ENCODE results near the gene PHLDA1. TPM values are rescaled to one million over a fixed set of nuclear protein-coding genes. Genes with fewer than 3 reads are reported as not detected.

The PHLDA1 gene
- total RNA-seq, 2 donors from 2014 or later, result 8.8 to 11.8 TPM

DNA sequence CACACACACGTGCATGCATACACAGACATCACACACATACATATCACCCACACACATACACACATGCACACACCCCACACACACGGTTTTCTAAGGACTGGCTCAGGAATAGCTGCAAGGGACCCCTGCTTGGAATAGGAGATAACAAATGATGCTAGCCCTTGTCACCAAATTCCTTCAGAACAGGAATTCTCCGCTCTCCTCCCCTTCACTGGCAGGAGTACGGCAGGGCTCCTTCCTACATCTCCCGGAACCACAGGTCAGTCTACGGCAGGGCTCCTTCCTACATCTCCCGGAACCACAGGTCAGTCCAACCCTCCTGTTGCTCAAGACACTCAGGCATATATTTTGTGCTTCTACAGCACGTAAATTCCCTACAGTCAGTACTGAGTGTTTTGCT lies 23.9 kb downstream of the PHLDA1 start:
- intact Hi-C loops (cut with DNase I), result no loop called here
- DNase-seq (ENCODE audit: low spot score), result no peak
- H3K36me3 ChIP-seq, result no peaks in the 10 kb centered on the region
- H3K27me3 ChIP-seq (replicated peaks; ENCODE audit: insufficient read depth), result no peaks in the 10 kb centered on the region
- no peaks in the 10 kb centered on the region for H3K9me3 ChIP-seq
- H3K4me3 ChIP-seq, result no peak overlapping the region
- H3K4me1 ChIP-seq (replicated peaks), result no peaks in the 10 kb centered on the region
- 92% methylated on average over 8 of the region's 8 CpGs for WGBS
- no peak overlapping the region for H3K27ac ChIP-seq
- TF ChIP-seq, protein P1, sequence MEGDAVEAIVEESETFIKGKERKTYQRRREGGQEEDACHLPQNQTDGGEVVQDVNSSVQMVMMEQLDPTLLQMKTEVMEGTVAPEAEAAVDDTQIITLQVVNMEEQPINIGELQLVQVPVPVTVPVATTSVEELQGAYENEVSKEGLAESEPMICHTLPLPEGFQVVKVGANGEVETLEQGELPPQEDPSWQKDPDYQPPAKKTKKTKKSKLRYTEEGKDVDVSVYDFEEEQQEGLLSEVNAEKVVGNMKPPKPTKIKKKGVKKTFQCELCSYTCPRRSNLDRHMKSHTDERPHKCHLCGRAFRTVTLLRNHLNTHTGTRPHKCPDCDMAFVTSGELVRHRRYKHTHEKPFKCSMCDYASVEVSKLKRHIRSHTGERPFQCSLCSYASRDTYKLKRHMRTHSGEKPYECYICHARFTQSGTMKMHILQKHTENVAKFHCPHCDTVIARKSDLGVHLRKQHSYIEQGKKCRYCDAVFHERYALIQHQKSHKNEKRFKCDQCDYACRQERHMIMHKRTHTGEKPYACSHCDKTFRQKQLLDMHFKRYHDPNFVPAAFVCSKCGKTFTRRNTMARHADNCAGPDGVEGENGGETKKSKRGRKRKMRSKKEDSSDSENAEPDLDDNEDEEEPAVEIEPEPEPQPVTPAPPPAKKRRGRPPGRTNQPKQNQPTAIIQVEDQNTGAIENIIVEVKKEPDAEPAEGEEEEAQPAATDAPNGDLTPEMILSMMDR (IDR thresholded peaks at IDR 0.05), result no peak
- TF ChIP-seq POLR2A (IDR thresholded peaks at IDR 0.05) (no peak), POLR2AphosphoS5 (IDR thresholded peaks at IDR 0.05) (no peak)

DNA sequence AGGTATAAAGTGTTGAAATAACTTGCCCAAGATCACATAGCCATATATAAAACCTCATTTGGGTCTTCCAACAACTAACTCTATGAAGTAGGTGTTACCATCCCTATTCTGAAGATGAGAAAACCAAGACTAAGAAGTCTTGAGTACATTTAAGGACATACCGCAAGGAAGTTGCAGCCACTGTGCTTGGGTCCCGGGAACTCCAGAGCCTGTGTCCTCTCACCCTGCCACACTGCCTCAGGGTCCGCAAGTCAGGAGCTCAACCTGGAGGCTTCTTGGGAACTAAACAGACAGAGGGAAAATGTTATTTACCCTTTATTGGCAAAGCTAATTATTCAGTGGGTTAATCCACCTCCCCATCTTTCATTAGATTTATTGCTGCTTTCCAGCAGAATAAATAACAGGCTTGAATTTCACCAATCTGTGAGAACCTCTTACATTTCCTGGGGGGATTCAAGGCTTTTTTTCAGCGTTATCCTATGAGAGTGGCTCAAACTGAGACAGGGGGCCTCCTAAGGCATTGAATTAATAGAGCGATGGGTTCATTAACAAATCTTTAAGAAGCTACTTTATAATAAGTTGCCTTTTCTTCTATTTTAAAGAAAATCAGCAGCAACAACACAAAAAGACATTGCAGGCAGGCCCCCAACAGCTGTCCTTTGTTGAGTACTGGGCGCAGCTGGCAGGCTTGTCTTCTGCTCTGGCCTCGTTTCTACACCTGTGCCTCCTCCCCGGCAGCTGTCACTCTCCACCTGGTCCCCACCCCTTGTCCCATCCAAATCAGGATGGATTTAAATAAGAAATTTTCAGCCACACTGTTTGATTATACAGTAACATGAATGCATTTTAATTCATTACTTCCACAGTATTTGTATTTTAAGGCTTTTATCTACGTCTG lies 25.3 kb downstream of the PHLDA1 start:
- TF ChIP-seq POLR2A (IDR thresholded peaks at IDR 0.05) (no peak), POLR2AphosphoS5 (IDR thresholded peaks at IDR 0.05) (no peak)
- TF ChIP-seq, protein P1 (IDR thresholded peaks at IDR 0.05), result no peak
- intact Hi-C loops (cut with DNase I), result no loop called here

DNA sequence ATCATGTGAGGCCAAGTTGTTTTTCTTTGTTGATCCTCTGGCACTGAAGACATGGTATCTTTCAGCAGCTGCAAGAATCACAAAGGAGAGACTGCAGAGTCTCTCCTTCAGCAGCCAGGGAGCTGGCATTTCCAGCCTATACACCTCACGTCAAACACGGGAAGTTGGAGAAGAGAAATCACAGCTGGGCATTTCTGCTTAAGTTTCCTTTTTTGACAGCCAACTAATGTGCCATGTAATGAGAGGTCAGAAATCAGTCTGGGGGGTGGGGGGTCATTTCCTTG lies 28.3 kb downstream of the PHLDA1 start:
- TF ChIP-seq, protein P1 (IDR thresholded peaks at IDR 0.05), result no peak
- TF ChIP-seq POLR2A (IDR thresholded peaks at IDR 0.05) (no peak), POLR2AphosphoS5 (IDR thresholded peaks at IDR 0.05) (no peak)
- Histone ChIP-seq H3K27ac (no peak overlapping the region), H3K4me1 (replicated peaks) (no peaks in the 10 kb centered on the region), H3K9me3 (no peaks in the 10 kb centered on the region), H3K4me3 (no peak overlapping the region), H3K36me3 (no peaks in the 10 kb centered on the region), H3K27me3 (replicated peaks; ENCODE audit: insufficient read depth) (no peaks in the 10 kb centered on the region)
- DNase-seq (ENCODE audit: low spot score), result no peak
- intact Hi-C loops (cut with DNase I), result no loop called here
- WGBS, result 41% methylated on average over 2 of the region's 2 CpGs

More for the DNA sequence above, 25.3 kb downstream of the PHLDA1 start:
- no peaks in the 10 kb centered on the region for H3K4me1 ChIP-seq (replicated peaks)
- 72% methylated on average over 9 of the region's 9 CpGs for WGBS
- H3K27ac ChIP-seq, result no peak overlapping the region
- no peak for DNase-seq (ENCODE audit: low spot score)
- H3K9me3 ChIP-seq, result no peaks in the 10 kb centered on the region
- H3K36me3 ChIP-seq, result no peaks in the 10 kb centered on the region
- H3K4me3 ChIP-seq, result no peak overlapping the region
- no peaks in the 10 kb centered on the region for H3K27me3 ChIP-seq (replicated peaks; ENCODE audit: insufficient read depth)

DNA sequence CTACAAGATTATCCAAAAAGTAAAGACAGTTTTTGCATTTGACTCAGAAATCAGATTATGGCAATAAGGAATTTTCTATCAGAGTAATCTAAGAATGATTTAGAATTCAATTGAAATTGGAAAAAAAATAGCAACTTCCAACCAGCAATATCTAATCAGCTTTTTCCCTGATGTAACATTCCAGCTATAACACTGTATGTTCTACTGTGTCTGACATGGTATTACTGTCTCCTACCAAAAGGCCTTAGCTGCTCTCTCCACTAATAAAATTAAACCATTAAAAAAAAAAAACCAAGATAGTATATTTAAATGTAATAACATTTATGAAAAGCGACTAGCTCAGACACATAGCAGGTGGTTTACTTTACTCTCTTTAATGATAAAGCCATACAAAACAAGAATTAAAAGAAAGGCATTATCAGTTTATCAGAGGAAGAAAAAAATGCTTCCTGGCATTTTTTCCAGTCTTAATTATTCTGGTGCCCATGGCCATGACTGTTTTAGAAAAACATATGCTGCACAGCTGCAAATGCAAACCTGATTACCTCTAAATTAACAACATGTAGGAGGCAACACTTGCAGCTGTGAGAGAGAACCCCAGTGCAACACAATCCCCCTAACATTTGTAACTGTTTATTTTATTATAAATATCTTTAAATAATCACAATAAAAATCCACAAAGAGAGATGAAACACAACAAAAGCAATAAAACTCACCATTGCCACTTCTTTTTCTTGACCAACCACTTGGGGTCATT lies 28.8 kb downstream of the PHLDA1 start:
- WGBS, result 44% methylated on average over 1 of the region's 1 CpG
- Histone ChIP-seq H3K9me3 (no peaks in the 10 kb centered on the region), H3K27me3 (replicated peaks; ENCODE audit: insufficient read depth) (no peaks in the 10 kb centered on the region), H3K4me1 (replicated peaks) (no peaks in the 10 kb centered on the region), H3K36me3 (no peaks in the 10 kb centered on the region), H3K4me3 (no peak overlapping the region), H3K27ac (no peak overlapping the region)
- TF ChIP-seq POLR2A (IDR thresholded peaks at IDR 0.05) (no peak), POLR2AphosphoS5 (IDR thresholded peaks at IDR 0.05) (no peak)
- TF ChIP-seq, protein P1 (IDR thresholded peaks at IDR 0.05), result no peak
- intact Hi-C loops (cut with DNase I), result no loop called here
- no peak for DNase-seq (ENCODE audit: low spot score)

Data from prostate gland (tissue), 2 donors.